HCT116 (cell line): Measurements from ENCODE around the gene NRP1. TPM values are rescaled to one million over a fixed set of nuclear protein-coding genes. Genes with fewer than 3 reads are reported as not detected.

Experiments
- ATAC-seq: fragments of 200-7000 bp; cut with Tn5 transposase; 2 replicates; pipeline ENCODE4 v1.9.1; 2020; ENCODE audit warnings: mild to moderate bottlenecking, moderate library complexity
- BruUV-seq: library from RNA; stranded (reverse); fragments of 400-500 nt; replicated peaks from 2 replicates; lab custom pipeline; 2021; lab: Mats Ljungman, UMichigan
- CTCF ChIA-PET: fragments of 300-600 bp; sonication (Branson Sonifier 250); formaldehyde crosslinking; loops from one replicate; lab custom pipeline; 2021; ENCODE audit warnings: antibody characterized with exemption; lab: Charles Lee
- POLR2A ChIA-PET: fragments of 300-600, 350-600 bp; sonication (Branson Sonifier 250); formaldehyde crosslinking; loops from one replicate; lab custom pipeline; 2021; ENCODE audit warnings: antibody characterized with exemption; lab: Charles Lee
- RAD21 ChIA-PET, 2 experiments: fragments of 300-600 bp; sonication (Branson Sonifier 250); formaldehyde crosslinking; loops; one replicate each; lab custom pipeline; 2023; ENCODE audit warnings: low total read pairs in 2 of 2; ENCODE audit not compliant: uncharacterized antibody in 2 of 2, unreplicated experiment in 2 of 2, low non-redundant PET in 1 of 2; lab: Charles Lee
- DNase-seq: peaks from one replicate; pipeline ENCODE4 v3.0.0-alpha.2; 2010; ENCODE audit warnings: low read depth, low spot score
- H2AFZ ChIP-seq: fragments of 200-600 bp; shearing (Covaris generic), sonication (generic); 2 replicates; pipeline ENCODE4 v1.6.1; 2017; ENCODE audit warnings: low read depth, mixed run types, mixed read lengths, antibody characterized with exemption, low read length; ENCODE audit not compliant: poor library complexity, severe bottlenecking
- H3K27ac ChIP-seq: 2 replicates; pipeline ENCODE4 v1.5.1; 2012; ENCODE audit warnings: low read depth, low read length
- H3K27me3 ChIP-seq: fragments of 200-600 bp; sonication (generic); 2 replicates; pipeline ENCODE4 v1.6.1; 2016; ENCODE audit warnings: mixed run types, low read length, mixed read lengths; ENCODE audit not compliant: insufficient read depth
- H3K36me3 ChIP-seq, 2 experiments: fragments of 200-500 bp in 1 of 2; fragments of 200-600 bp in 1 of 2; sonication (Bioruptor generic) in 1 of 2; sonication (generic) in 1 of 2; 2 replicates each; pipeline versions ENCODE4 v1.5.1 to v1.6.1; 2014 to 2016; ENCODE audit warnings: low read length in 2 of 2, inconsistent platforms in 1 of 2, mixed read lengths in 1 of 2, mixed run types in 1 of 2; ENCODE audit not compliant: insufficient read depth in 2 of 2, control insufficient read depth in 1 of 2
- H3K4me1 ChIP-seq, 2 experiments: fragments of 200-600 bp in 1 of 2; sonication (generic) in 1 of 2; 2 replicates each; pipeline versions ENCODE4 v1.5.1 to v1.6.1; 2012 to 2017; ENCODE audit warnings: low read length in 2 of 2, inconsistent platforms in 1 of 2, mild to moderate bottlenecking in 1 of 2, mixed read lengths in 1 of 2, mixed run types in 1 of 2, moderate library complexity in 1 of 2; ENCODE audit not compliant: insufficient read depth in 2 of 2, control insufficient read depth in 1 of 2
- H3K4me2 ChIP-seq: fragments of 200-600 bp; sonication (generic); 2 replicates; pipeline ENCODE4 v1.6.1; 2017; ENCODE audit warnings: mixed run types, low read length, mixed read lengths
- H3K4me3 ChIP-seq, 2 experiments: fragments of 200-600 bp in 1 of 2; sonication (generic) in 1 of 2; replicated peaks in 1 of 2; 2 replicates each; pipeline ENCODE4 v1.5.1; 2011 to 2016; ENCODE audit warnings: low read length in 2 of 2, control low read depth in 1 of 2, low read depth in 1 of 2, mild to moderate bottlenecking in 1 of 2, mixed read lengths in 1 of 2, mixed run types in 1 of 2
- H3K79me2 ChIP-seq: fragments of 200-600 bp; sonication (generic); 2 replicates; pipeline ENCODE4 v1.6.1; 2017; ENCODE audit warnings: mild to moderate bottlenecking, mixed run types, low read length, moderate library complexity, mixed read lengths; ENCODE audit not compliant: insufficient read depth
- H3K9ac ChIP-seq: fragments of 200-600 bp; sonication (generic); 2 replicates; pipeline ENCODE4 v1.6.1; 2016; ENCODE audit warnings: low read length, mixed read lengths
- H3K9me2 ChIP-seq: fragments of 200-600 bp; sonication (generic), shearing (Covaris generic); 2 replicates; pipeline ENCODE4 v1.6.1; 2017; ENCODE audit warnings: mixed run types, mild to moderate bottlenecking, moderate library complexity; ENCODE audit not compliant: insufficient read depth
- H3K9me3 ChIP-seq, 2 experiments: fragments of 200-500 bp in 1 of 2; fragments of 200-600 bp in 1 of 2; sonication (Bioruptor generic) in 1 of 2; sonication (generic) in 1 of 2; 2 replicates each; pipeline ENCODE4 v1.6.1; 2014 to 2017; ENCODE audit warnings: low read length in 2 of 2, mixed read lengths in 2 of 2, inconsistent platforms in 1 of 2, low read depth in 1 of 2, mild to moderate bottlenecking in 1 of 2, mixed run types in 1 of 2, moderate library complexity in 1 of 2; ENCODE audit not compliant: control insufficient read depth in 1 of 2, insufficient read depth in 1 of 2
- H4K20me1 ChIP-seq: fragments of 200-600 bp; sonication (generic), shearing (Covaris generic); 2 replicates; pipeline ENCODE4 v1.6.1; 2017; ENCODE audit warnings: mixed run types, mild to moderate bottlenecking, moderate library complexity; ENCODE audit not compliant: insufficient read depth
- CEBPB ChIP-seq: IDR thresholded peaks from 2 replicates; pipeline ENCODE4 v1.6.1; 2012; ENCODE audit warnings: low read depth
- POLR2AphosphoS5 ChIP-seq: IDR thresholded peaks from 2 replicates; pipeline ENCODE4 v1.6.1; 2011; ENCODE audit warnings: mild to moderate bottlenecking, low read depth, low read length, moderate library complexity
- RAD21 ChIP-seq: IDR thresholded peaks from 2 replicates; pipeline ENCODE4 v1.6.1; 2012; ENCODE audit warnings: low read depth, mild to moderate bottlenecking
- TCF7L2 ChIP-seq: IDR thresholded peaks from 2 replicates; pipeline ENCODE4 v1.7.0; 2011; ENCODE audit warnings: borderline replicate concordance, inconsistent platforms; ENCODE audit not compliant: insufficient read depth, insufficient read length; ENCODE audit errors: extremely low read depth
- YY1 ChIP-seq: IDR thresholded peaks from 2 replicates; pipeline ENCODE4 v1.6.1; 2011; ENCODE audit warnings: low read length, low read depth, moderate library complexity, mild to moderate bottlenecking; ENCODE audit not compliant: insufficient replicate concordance; ENCODE audit errors: extremely low read depth
- ZFX ChIP-seq: fragments of 450-650 bp; IDR thresholded peaks from 2 replicates; pipeline ENCODE4 v1.6.1; 2017
- ZNF274 ChIP-seq: fragments of 200-500 bp; sonication (Bioruptor generic); IDR thresholded peaks from 2 replicates; pipeline ENCODE4 v1.6.1; 2014; ENCODE audit warnings: mild to moderate bottlenecking, low read depth, low read length, inconsistent platforms
- intact Hi-C: fragments of 100-400 bp; cut with micrococcal nuclease; formaldehyde crosslinking; loops from 2 replicates; pipeline ENCODE4 v1.10.0; 2022
- total RNA-seq: library from RNA; stranded (reverse); gene quantifications from one replicate; pipeline ENCODE4 v1.2.1, GENCODE V29; 2021; ENCODE audit not compliant: unreplicated experiment
- TF ChIP-seq, protein P1 (sequence below), 3 experiments: fragments of 200-600 bp in 1 of 3; sonication (generic) in 1 of 3; IDR thresholded peaks in 2 of 3; conservative IDR thresholded peaks in 1 of 3; 2 replicates each; pipeline ENCODE4 v1.5.1; 2012 to 2017; ENCODE audit warnings: low read depth in 2 of 3, low read length in 2 of 3, antibody characterized with exemption in 1 of 3, borderline replicate concordance in 1 of 3, control low read depth in 1 of 3, mild to moderate bottlenecking in 1 of 3, mixed read lengths in 1 of 3, mixed run types in 1 of 3, moderate library complexity in 1 of 3; ENCODE audit not compliant: insufficient read depth in 1 of 3
- TF ChIP-seq, protein P2 (sequence below): IDR thresholded peaks from 2 replicates; pipeline ENCODE4 v1.6.1; 2012
- TF ChIP-seq, protein P3 (sequence below): IDR thresholded peaks from 2 replicates; pipeline ENCODE4 v1.6.1; 2011; ENCODE audit warnings: mild to moderate bottlenecking, low read length, moderate library complexity; ENCODE audit not compliant: insufficient replicate concordance; ENCODE audit errors: extremely low read depth

The NRP1 gene
- total RNA-seq, 1 experiment from 2014 or later: 3.8 TPM

DNA sequence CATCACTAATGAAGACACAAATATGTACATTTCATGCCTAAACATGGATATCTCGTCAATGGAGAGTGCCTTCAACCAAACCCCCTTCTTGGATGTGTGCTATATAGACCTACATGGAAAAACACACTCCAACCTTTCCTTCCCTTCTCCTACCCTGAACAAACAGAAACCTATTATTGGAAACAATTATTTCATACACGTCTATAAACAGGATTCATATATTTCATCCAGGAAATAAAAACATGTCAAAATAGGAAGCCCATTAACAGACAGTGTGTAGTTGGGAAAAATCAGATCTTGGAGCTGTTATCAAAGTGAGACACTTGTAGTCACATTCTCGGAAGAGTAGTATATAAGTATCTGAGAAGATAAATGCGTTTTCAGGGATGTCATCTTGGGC lies 81.1 kb downstream of the NRP1 start:
- RAD21 ChIA-PET: no interaction called here
- no peaks in the 10 kb centered on the region for H3K36me3 ChIP-seq
- intact Hi-C loops: no loop called here
- CTCF ChIA-PET: no interaction called here
- TF ChIP-seq ZFX: no peak
- TF ChIP-seq POLR2AphosphoS5: no peak
- TF ChIP-seq TCF7L2: no peak
- TF ChIP-seq, protein P1, sequence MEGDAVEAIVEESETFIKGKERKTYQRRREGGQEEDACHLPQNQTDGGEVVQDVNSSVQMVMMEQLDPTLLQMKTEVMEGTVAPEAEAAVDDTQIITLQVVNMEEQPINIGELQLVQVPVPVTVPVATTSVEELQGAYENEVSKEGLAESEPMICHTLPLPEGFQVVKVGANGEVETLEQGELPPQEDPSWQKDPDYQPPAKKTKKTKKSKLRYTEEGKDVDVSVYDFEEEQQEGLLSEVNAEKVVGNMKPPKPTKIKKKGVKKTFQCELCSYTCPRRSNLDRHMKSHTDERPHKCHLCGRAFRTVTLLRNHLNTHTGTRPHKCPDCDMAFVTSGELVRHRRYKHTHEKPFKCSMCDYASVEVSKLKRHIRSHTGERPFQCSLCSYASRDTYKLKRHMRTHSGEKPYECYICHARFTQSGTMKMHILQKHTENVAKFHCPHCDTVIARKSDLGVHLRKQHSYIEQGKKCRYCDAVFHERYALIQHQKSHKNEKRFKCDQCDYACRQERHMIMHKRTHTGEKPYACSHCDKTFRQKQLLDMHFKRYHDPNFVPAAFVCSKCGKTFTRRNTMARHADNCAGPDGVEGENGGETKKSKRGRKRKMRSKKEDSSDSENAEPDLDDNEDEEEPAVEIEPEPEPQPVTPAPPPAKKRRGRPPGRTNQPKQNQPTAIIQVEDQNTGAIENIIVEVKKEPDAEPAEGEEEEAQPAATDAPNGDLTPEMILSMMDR (IDR thresholded peaks at IDR 0.05 in 2 of 3, conservative IDR thresholded peaks at IDR 0.05 in 1 of 3; ENCODE audit: borderline replicate concordance in 1 of 3, insufficient read depth in 1 of 3, low read depth in 2 of 3, low read length in 2 of 3): no peak
- TF ChIP-seq, all 23 proteins: peak for 0
- H3K4me2 ChIP-seq: no peak overlapping the region
- H3K4me3 ChIP-seq: no peak overlapping the region
- peaks cover 0 to 13% of the 10 kb centered on the region in 2 experiments; a peak in 2 of 4 replicates for H3K4me1 ChIP-seq
- no peaks in the 10 kb centered on the region for H4K20me1 ChIP-seq
- DNase-seq: no peak
- no peaks in the 10 kb centered on the region for H3K9me3 ChIP-seq
- no TSS peak for BruUV-seq
- no peak overlapping the region for H2AFZ ChIP-seq
- no peaks in the 10 kb centered on the region for H3K79me2 ChIP-seq
- ATAC-seq: no peak
- H3K9me2 ChIP-seq: no peaks in the 10 kb centered on the region
- H3K27ac ChIP-seq: no peak overlapping the region
- H3K9ac ChIP-seq: no peak overlapping the region
- POLR2A ChIA-PET: no interaction called here
- H3K27me3 ChIP-seq: no peaks in the 10 kb centered on the region

DNA sequence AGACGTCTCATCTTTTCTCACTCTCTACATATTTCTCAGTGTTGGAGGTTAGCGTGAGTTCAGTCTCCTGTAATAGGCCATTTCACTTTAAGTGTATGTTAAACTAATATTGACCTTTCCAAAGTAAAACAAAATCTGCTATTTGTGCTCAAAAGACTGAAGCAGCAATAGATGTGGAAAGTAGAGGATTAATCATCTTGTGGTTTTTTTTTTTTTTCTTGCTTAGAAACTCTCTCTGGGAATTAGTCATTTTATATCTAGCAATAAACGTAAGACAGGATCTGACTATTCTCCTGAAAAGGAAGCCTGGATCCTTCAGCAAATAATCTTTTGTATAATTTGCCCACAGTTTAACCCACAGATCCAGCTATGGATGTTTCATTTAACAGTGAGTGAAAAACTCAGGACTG lies 81.7 kb downstream of the NRP1 start:
- peaks cover 0 to 12% of the 10 kb centered on the region in 2 experiments; a peak in 2 of 4 replicates for H3K4me1 ChIP-seq
- no peaks in the 10 kb centered on the region for H3K9me2 ChIP-seq
- H3K27ac ChIP-seq: no peak overlapping the region
- no TSS peak for BruUV-seq
- H3K9me3 ChIP-seq: no peaks in the 10 kb centered on the region
- no peaks in the 10 kb centered on the region for H4K20me1 ChIP-seq
- H2AFZ ChIP-seq: no peak overlapping the region
- no peak overlapping the region for H3K4me3 ChIP-seq
- RAD21 ChIA-PET: no interaction called here
- H3K79me2 ChIP-seq: no peaks in the 10 kb centered on the region
- TF ChIP-seq, protein P2, sequence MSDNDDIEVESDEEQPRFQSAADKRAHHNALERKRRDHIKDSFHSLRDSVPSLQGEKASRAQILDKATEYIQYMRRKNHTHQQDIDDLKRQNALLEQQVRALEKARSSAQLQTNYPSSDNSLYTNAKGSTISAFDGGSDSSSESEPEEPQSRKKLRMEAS: no peak
- TF ChIP-seq, protein P3, sequence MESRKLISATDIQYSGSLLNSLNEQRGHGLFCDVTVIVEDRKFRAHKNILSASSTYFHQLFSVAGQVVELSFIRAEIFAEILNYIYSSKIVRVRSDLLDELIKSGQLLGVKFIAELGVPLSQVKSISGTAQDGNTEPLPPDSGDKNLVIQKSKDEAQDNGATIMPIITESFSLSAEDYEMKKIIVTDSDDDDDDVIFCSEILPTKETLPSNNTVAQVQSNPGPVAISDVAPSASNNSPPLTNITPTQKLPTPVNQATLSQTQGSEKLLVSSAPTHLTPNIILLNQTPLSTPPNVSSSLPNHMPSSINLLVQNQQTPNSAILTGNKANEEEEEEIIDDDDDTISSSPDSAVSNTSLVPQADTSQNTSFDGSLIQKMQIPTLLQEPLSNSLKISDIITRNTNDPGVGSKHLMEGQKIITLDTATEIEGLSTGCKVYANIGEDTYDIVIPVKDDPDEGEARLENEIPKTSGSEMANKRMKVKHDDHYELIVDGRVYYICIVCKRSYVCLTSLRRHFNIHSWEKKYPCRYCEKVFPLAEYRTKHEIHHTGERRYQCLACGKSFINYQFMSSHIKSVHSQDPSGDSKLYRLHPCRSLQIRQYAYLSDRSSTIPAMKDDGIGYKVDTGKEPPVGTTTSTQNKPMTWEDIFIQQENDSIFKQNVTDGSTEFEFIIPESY: no peak
- TF ChIP-seq YY1 (no peak), POLR2AphosphoS5 (no peak), ZNF274 (no peak), CEBPB (no peak), RAD21 (no peak)
- TF ChIP-seq, all 23 proteins: peak for 0
- Histone ChIP-seq H3K9ac (no peak overlapping the region), H3K27me3 (no peaks in the 10 kb centered on the region), H3K4me2 (no peak overlapping the region), H3K36me3 (no peaks in the 10 kb centered on the region)
- intact Hi-C loops: no loop called here
- ChIA-PET CTCF (no interaction called here), POLR2A (no interaction called here)
- ATAC-seq (no peak), DNase-seq (no peak)
